Adrenal gland (tissue), 12 donors: ENCODE results near the gene ZRSR2. TPM values are rescaled to one million over a fixed set of nuclear protein-coding genes. Genes with fewer than 3 reads are reported as not detected.

ENCODE experiments used
- DNase-seq, 7 donors: peaks; one replicate each; pipeline ENCODE4 v3.0.0-alpha.2; 2019 to 2020
- H3K27ac ChIP-seq, 5 donors: fragments of 200-600 bp; sonication (generic) in 4 of 5; 1 replicate in 3 of 5; 2 replicates in 2 of 5; pipeline versions ENCODE4 v1.5.1 to v1.8.0; 2016 to 2020; ENCODE audit warnings: mild to moderate bottlenecking in 1 of 5
- H3K27me3 ChIP-seq: fragments of 200-600 bp; 2 replicates; pipeline ENCODE4 v1.8.0; 2021
- H3K36me3 ChIP-seq, 2 donors: fragments of 200-600 bp; replicated peaks in 1 of 2; 1 replicate in 1 of 2; 2 replicates in 1 of 2; pipeline versions ENCODE4 v1.5.1 to v1.8.0; 2018 to 2022
- H3K4me1 ChIP-seq, 2 donors: fragments of 200-600 bp; replicated peaks in 1 of 2; 1 replicate in 1 of 2; 2 replicates in 1 of 2; pipeline versions ENCODE4 v1.5.1 to v1.8.0; 2018 to 2021
- H3K4me3 ChIP-seq, 4 donors: fragments of 200-600 bp; sonication (generic) in 3 of 4; one replicate each; pipeline ENCODE4 v1.5.1; 2016 to 2018
- H3K9me3 ChIP-seq, 3 donors: fragments of 200-600 bp; sonication (generic) in 1 of 3; replicated peaks in 1 of 3; 1 replicate in 2 of 3; 2 replicates in 1 of 3; pipeline versions ENCODE4 v1.5.1 to v1.8.0; 2016 to 2021
- CTCF ChIP-seq, 6 experiments: fragments of 450-650 bp in 4 of 6; fragments of 200-600 bp in 2 of 6; sonication (generic) in 1 of 6; IDR thresholded peaks; 1 replicate in 5 of 6; 2 replicates in 1 of 6; pipeline versions ENCODE4 v1.5.1 to v1.8.0; 2016 to 2021; ENCODE audit warnings: antibody characterized with exemption in 6 of 6, mild to moderate bottlenecking in 2 of 6, moderate library complexity in 1 of 6
- POLR2A ChIP-seq, 2 donors: fragments of 450-650 bp; IDR thresholded peaks; one replicate each; pipeline ENCODE4 v1.6.1; 2017; ENCODE audit warnings: antibody characterized with exemption in 2 of 2, mild to moderate bottlenecking in 2 of 2, moderate library complexity in 1 of 2
- whole genome bisulfite sequencing, 4 donors: extraction: QIAGEN DNeasy Blood & Tissue Kit in 2 of 4; methylation state at CpG; one replicate each; pipeline versions ENCODE4 v1.1.5 to v1.1.7; 2013 to 2017; 5-methylcytosine and 5-hydroxymethylcytosine counted together
- intact Hi-C, 2 donors: fragments of 100-400 bp; cut with DNase I; formaldehyde crosslinking; loops; one replicate each; pipeline versions ENCODE4 v1.14.1 to v1.15.0; 2022 to 2023
- polyA plus RNA-seq, 3 donors: library from polyadenylated mRNA; stranded (reverse); fragments of 200-250 nt in 2 of 3; fragments of 350-450 nt in 1 of 3; fragmentation: Illumina TruSeq in 1 of 3; extraction: RNeasy Lipid Tissue Mini Kit (QIAGEN cat#74804) in 1 of 3; gene quantifications; one replicate each; pipeline ENCODE4 v1.2.3, GENCODE V29; 2013 to 2014
- total RNA-seq, 9 donors: library from RNA; depleted of rRNA in 4 of 9; stranded (reverse); fragments of >200 nt in 4 of 9; fragments of 120-200 nt in 1 of 9; fragmentation: NEBNext Ultra II Directional in 1 of 9; extraction: Animal tissue kit (Norgen Biotek cat#: 25700) in 1 of 9; gene quantifications; one replicate each; pipeline versions ENCODE4 v1.1.0 to v1.2.4, GENCODE V29; 2013 to 2023
- donor health status: healthy with polysubstance abuse.
- donor health status: Bipolar disorder and iron deficiency.
- donor health status: DM: yes; HTN: yes; CAD: no.
- donor health status: DM: no; HTN: no; CAD: no.
- donor health status: DM: no; HTN: no; CAD: no.
- donor health status: DM: yes; HTN: yes; CAD: no.

Gene ZRSR2
- total and polyA plus RNA-seq, 12 donors: 2.9 to 49.1 (median 9.1) TPM; not detected in 1

DNA sequence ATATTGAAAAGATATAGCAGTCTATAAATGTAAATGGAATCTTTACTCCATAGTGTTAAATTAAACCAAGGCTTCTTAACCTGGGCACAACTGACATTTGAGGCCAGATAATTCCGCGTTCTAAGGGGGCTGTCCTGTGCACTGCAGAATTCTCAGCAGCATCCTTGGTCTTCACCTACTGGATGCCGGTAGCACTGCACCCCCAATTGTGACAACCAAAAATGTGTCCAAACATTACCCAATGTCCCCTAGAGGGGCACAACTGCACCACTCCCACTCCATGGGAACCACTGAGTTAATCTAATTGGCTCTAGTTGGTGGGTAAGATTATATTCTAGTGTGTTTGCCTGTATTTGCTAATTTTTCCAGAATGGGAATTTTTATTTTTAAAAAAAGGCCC is 47.7 kb downstream of the ZRSR2 start:
- WGBS, 4 donors: 92 to 100% (median 95%) methylated on average over 2 to 3 of the region's 3 CpGs
- no peaks in the 10 kb centered on the region for H3K4me1 ChIP-seq
- DNase-seq: no peak
- H3K27ac ChIP-seq: no peak overlapping the region
- no peaks in the 10 kb centered on the region for H3K9me3 ChIP-seq
- peak in 2 of 6 experiments; percentile 5 to 16 for TF ChIP-seq CTCF (IDR thresholded peaks at IDR 0.05)
- no peak for TF ChIP-seq POLR2A (IDR thresholded peaks at IDR 0.05)
- H3K36me3 ChIP-seq: no peaks in the 10 kb centered on the region
- no peaks in the 10 kb centered on the region for H3K27me3 ChIP-seq
- intact Hi-C loops: no loop called here
- H3K4me3 ChIP-seq: no peak overlapping the region

GRCh38 chrX:15841853-15842516 is 51.7 kb downstream of the ZRSR2 start:
- DNase-seq: no peak
- no peaks in the 10 kb centered on the region for H3K36me3 ChIP-seq
- H3K27me3 ChIP-seq: no peaks in the 10 kb centered on the region
- H3K4me1 ChIP-seq: no peaks in the 10 kb centered on the region
- no peaks in the 10 kb centered on the region for H3K9me3 ChIP-seq
- TF ChIP-seq POLR2A (IDR thresholded peaks at IDR 0.05): no peak
- no peak for TF ChIP-seq CTCF (IDR thresholded peaks at IDR 0.05)
- 90 to 95% (median 91%) methylated on average over 2 of the region's 2 CpGs for WGBS, 4 donors
- no peak overlapping the region for H3K27ac ChIP-seq
- no peak overlapping the region for H3K4me3 ChIP-seq
- intact Hi-C loops: no loop called here

GRCh38 chrX:15843960-15844359 is 53.7 kb downstream of the ZRSR2 start:
- Histone ChIP-seq H3K9me3 (no peaks in the 10 kb centered on the region), H3K27ac (no peak overlapping the region), H3K36me3 (no peaks in the 10 kb centered on the region), H3K4me1 (no peaks in the 10 kb centered on the region), H3K4me3 (no peak overlapping the region), H3K27me3 (no peaks in the 10 kb centered on the region)
- intact Hi-C loops: no loop called here
- DNase-seq: no peak
- TF ChIP-seq POLR2A (IDR thresholded peaks at IDR 0.05) (no peak), CTCF (IDR thresholded peaks at IDR 0.05) (no peak)

GRCh38 chrX:15848576-15848975 is 58.3 kb downstream of the ZRSR2 start:
- H3K36me3 ChIP-seq: no peaks in the 10 kb centered on the region
- no peaks in the 10 kb centered on the region for H3K27me3 ChIP-seq
- intact Hi-C loops: no loop called here
- no peak overlapping the region for H3K4me3 ChIP-seq
- no peak for DNase-seq
- 77 to 92% (median 83%) methylated on average over 1 of the region's 1 CpG for WGBS, 4 donors
- H3K4me1 ChIP-seq: no peaks in the 10 kb centered on the region
- H3K9me3 ChIP-seq: no peaks in the 10 kb centered on the region
- no peak for TF ChIP-seq CTCF (IDR thresholded peaks at IDR 0.05)
- TF ChIP-seq POLR2A (IDR thresholded peaks at IDR 0.05): no peak
- H3K27ac ChIP-seq: no peak overlapping the region
